Hematopoietic multipotent progenitor cell treated with erythropoietin and hydrocortisone succinate and interleukin-3 and kit ligand, for 17 days (in vitro differentiated cells): Measurements from ENCODE around the gene IRGQ.
A peak's percentile ranks its signal among the peaks of the same experiment; 100 is the strongest.

Experiments used
- DNase-seq: peaks from one replicate; pipeline ENCODE4 v3.0.0-alpha.2; 2015; ENCODE audit warnings: low spot score

The IRGQ gene

DNA sequence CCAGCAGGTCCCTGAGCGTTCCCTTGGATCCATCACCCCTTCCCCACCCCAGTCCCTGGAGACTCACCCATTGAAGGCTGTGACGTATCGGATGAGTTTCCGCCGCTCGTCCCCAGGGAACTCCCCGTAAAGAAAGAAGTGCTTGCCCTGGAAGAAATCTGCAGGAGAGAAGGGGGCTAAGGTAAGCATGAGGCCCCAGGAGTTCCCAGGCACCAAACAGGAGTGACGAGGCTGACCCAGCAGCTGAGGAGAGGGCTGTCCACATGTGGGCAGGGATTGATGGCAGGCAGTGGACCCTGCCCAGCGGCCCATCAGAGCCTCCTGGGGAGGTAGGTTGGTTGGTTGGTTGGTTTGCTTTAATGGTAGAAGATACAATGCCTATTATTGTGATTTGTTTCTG is 51.9 kb downstream of the IRGQ start:
- DNase-seq, result no peak

DNA sequence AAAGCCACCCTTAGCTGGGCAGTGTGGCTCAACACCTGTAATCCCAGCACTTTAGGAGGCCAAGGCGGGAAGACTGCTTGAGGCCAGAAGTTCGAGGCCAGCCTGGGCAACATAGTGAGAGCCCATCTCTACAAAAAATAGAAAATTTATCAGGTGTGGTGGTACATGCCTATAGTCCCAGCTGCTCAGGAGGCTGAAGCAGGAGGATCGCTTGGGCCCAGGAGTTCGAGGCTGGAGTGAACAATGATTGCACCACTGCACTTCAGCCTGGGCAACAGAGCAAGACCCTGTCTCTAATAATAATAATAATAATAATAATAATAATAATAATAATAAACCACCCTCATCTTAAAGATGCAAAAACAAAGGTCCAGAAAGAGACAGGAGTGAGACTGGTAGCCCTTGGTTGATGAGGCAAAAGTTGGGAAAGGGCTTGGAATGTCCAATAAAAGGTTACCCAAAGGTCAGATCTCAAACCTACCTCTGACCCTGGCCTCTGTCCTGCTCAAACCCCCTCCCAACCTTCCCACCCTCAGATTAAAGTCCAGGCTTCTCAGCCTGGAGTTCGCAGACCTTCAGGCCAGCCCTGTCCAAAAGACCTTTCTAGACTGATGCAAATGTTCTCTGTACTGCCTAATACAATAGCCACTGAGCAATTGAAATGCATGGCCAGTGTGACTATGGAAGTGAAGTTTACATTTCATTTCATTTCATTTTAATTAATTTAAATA is 53.8 kb downstream of the IRGQ start:
- no peak for DNase-seq

DNA sequence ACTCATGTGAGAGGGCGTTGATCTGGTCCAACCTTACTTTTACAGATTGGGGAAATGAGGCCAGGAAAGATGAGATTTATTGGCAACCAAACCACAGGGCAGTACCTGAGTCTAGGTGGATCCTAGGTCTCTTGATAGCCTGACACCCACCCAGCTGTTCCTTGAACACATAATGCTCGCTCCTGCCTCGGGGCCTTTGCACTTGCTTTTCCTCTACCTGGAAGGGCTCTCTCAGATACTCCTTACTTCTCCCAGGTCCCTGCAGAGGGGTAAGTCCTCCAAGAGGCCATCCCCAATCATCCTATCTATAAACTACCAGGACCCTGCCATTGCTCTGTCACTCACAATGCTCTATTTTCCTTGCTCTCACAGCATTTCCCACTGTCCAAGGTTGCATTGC is 55.6 kb downstream of the IRGQ start:
- DNase-seq, result no peak

GRCh38 chr19:43538922-43539321 is 57.0 kb downstream of the IRGQ start:
- no peak for DNase-seq

- peak; percentile 19 for DNase-seq
These were observed 60.8 kb downstream of the IRGQ start for GRCh38 chr19:43534816-43535761.
